Measurements from ENCODE around the gene RHD. TPM values are rescaled to one million over a fixed set of nuclear protein-coding genes. Genes with fewer than 3 reads are reported as not detected.

The RHD gene
- polyA plus RNA-seq, 1 donor from 2014 or later, result 0.19 TPM

Other genes with a start within 250 kb of the RHD start
- gene SYF2, start 40.0 kb upstream of the RHD start, polyA plus RNA-seq, result 91.2 TPM
- gene RSRP1, start 25.1 kb upstream of the RHD start, polyA plus RNA-seq, result 56.0 TPM
- gene TMEM50A, start 65.8 kb downstream of the RHD start, polyA plus RNA-seq, result 111 TPM
- gene RHCE, start 148.3 kb downstream of the RHD start, polyA plus RNA-seq, result 0.30 TPM
- gene MACO1, start 158.4 kb downstream of the RHD start, polyA plus RNA-seq, result 8.3 TPM